HEK293T (cell line): ENCODE data around the gene SAFB2.

Experiments
- BHLHE40 ChIP-seq: fragments of 450-650 bp; IDR thresholded peaks from 2 replicates; pipeline ENCODE4 v1.6.1; 2016; ENCODE audit warnings: mild to moderate bottlenecking, moderate library complexity, borderline replicate concordance
- ELF4 ChIP-seq: fragments of 450-650 bp; IDR thresholded peaks from 2 replicates; pipeline ENCODE4 v1.6.1; 2017; ENCODE audit warnings: antibody characterized with exemption
- FOXK2 ChIP-seq: fragments of 450-650 bp; IDR thresholded peaks from 2 replicates; pipeline ENCODE4 v1.6.1; 2016; ENCODE audit warnings: mild to moderate bottlenecking
- FOXM1 ChIP-seq: fragments of 450-650 bp; IDR thresholded peaks from 2 replicates; pipeline ENCODE4 v1.6.1; 2017; ENCODE audit warnings: mild to moderate bottlenecking, borderline replicate concordance
- HDGF ChIP-seq: fragments of 450-650 bp; IDR thresholded peaks from 2 replicates; pipeline ENCODE4 v1.6.1; 2017; ENCODE audit warnings: antibody characterized with exemption, borderline replicate concordance
- L3MBTL2 ChIP-seq: fragments of 450-650 bp; conservative IDR thresholded peaks from 2 replicates; pipeline ENCODE4 v1.6.1; 2016; ENCODE audit warnings: mild to moderate bottlenecking
- NFRKB ChIP-seq: fragments of 450-650 bp; IDR thresholded peaks from 2 replicates; pipeline ENCODE4 v1.6.1; 2016; ENCODE audit warnings: mild to moderate bottlenecking, moderate library complexity
- SP1 ChIP-seq: fragments of 450-650 bp; IDR thresholded peaks from 2 replicates; pipeline ENCODE4 v1.6.1; 2017
- SUZ12 ChIP-seq: fragments of 450-650 bp; IDR thresholded peaks from 2 replicates; pipeline ENCODE4 v1.6.1; 2016; ENCODE audit warnings: mild to moderate bottlenecking
- TARDBP ChIP-seq: fragments of 450-650 bp; IDR thresholded peaks from 2 replicates; pipeline ENCODE4 v1.6.1; 2016
- ZNF384 ChIP-seq: fragments of 450-650 bp; IDR thresholded peaks from 2 replicates; pipeline ENCODE4 v1.6.1; 2016
- TF ChIP-seq, protein P1 (sequence below): fragments of 450-650 bp; IDR thresholded peaks from 2 replicates; pipeline ENCODE4 v1.6.1; 2016

- TF ChIP-seq BHLHE40 (no peak), ELF4 (no peak), SP1 (no peak), FOXK2 (no peak), TARDBP (no peak), HDGF (no peak), NFRKB (no peak), ZNF384 (no peak), FOXM1 (no peak), L3MBTL2 (no peak), SUZ12 (no peak)
- TF ChIP-seq, protein P1, sequence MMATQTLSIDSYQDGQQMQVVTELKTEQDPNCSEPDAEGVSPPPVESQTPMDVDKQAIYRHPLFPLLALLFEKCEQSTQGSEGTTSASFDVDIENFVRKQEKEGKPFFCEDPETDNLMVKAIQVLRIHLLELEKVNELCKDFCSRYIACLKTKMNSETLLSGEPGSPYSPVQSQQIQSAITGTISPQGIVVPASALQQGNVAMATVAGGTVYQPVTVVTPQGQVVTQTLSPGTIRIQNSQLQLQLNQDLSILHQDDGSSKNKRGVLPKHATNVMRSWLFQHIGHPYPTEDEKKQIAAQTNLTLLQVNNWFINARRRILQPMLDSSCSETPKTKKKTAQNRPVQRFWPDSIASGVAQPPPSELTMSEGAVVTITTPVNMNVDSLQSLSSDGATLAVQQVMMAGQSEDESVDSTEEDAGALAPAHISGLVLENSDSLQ: no peak
Measured at GRCh38 chr19:5621945-5622464, 571 bp downstream of the SAFB2 start.
